Panc1 (cell line): ENCODE data around the gene ADAT2. TPM values are rescaled to one million over a fixed set of nuclear protein-coding genes. Genes with fewer than 3 reads are reported as not detected.
A peak's percentile ranks its signal among the peaks of the same experiment; 100 is the strongest.

Source experiments
- ATAC-seq: fragments of 200-7000 bp; cut with Tn5 transposase; 2 replicates; pipeline ENCODE4 v1.9.1; 2020; ENCODE audit warnings: mild to moderate bottlenecking, moderate library complexity
- BruUV-seq: library from RNA; stranded (reverse); fragments of 400-500 nt; replicated peaks from 2 replicates; lab custom pipeline; 2021; lab: Mats Ljungman, UMichigan
- CTCF ChIA-PET: fragments of 300-600 bp; sonication (Branson Sonifier 250); formaldehyde crosslinking; loops from one replicate; lab custom pipeline; 2022; ENCODE audit warnings: antibody characterized with exemption; lab: Charles Lee
- POLR2A ChIA-PET: fragments of 300-600 bp; sonication (Branson Sonifier 250); formaldehyde crosslinking; loops from one replicate; lab custom pipeline; 2022; ENCODE audit warnings: antibody characterized with exemption; lab: Charles Lee
- DNase-seq: peaks from one replicate; pipeline ENCODE4 v3.0.0-alpha.2; 2010; ENCODE audit warnings: low read depth, low spot score
- H3K27ac ChIP-seq: 2 replicates; pipeline ENCODE4 v1.5.1; 2011; ENCODE audit warnings: mild to moderate bottlenecking, low read length, inconsistent platforms
- H3K27me3 ChIP-seq: fragments of 200-500 bp; sonication (Bioruptor generic); 2 replicates; pipeline ENCODE4 v1.6.0; 2014; ENCODE audit warnings: low read length, inconsistent platforms; ENCODE audit not compliant: control insufficient read depth, insufficient read depth
- H3K36me3 ChIP-seq: fragments of 200-500 bp; sonication (Bioruptor generic); 2 replicates; pipeline ENCODE4 v1.5.1; 2014; ENCODE audit warnings: inconsistent platforms, mild to moderate bottlenecking, low read length, moderate library complexity; ENCODE audit not compliant: control insufficient read depth, insufficient read depth
- H3K4me1 ChIP-seq: 2 replicates; pipeline ENCODE4 v1.5.1; 2011; ENCODE audit warnings: inconsistent platforms, mild to moderate bottlenecking, low read length, moderate library complexity; ENCODE audit not compliant: control insufficient read depth, insufficient read depth
- H3K4me3 ChIP-seq, 2 experiments: 2 replicates each; pipeline ENCODE4 v1.5.1; 2011 to 2012; ENCODE audit warnings: low read depth in 2 of 2, low read length in 2 of 2, mild to moderate bottlenecking in 2 of 2, inconsistent platforms in 1 of 2, moderate library complexity in 1 of 2
- H3K9me3 ChIP-seq: fragments of 200-500 bp; sonication (Bioruptor generic); 2 replicates; pipeline ENCODE4 v1.5.1; 2014; ENCODE audit warnings: low read depth, mild to moderate bottlenecking, inconsistent platforms, low read length, moderate library complexity; ENCODE audit not compliant: control insufficient read depth, insufficient read depth
- POLR2AphosphoS5 ChIP-seq: IDR thresholded peaks from 2 replicates; pipeline ENCODE4 v1.6.1; 2012; ENCODE audit warnings: mild to moderate bottlenecking, low read depth, low read length, moderate library complexity
- REST ChIP-seq, 2 experiments: IDR thresholded peaks; 2 replicates each; pipeline ENCODE4 v1.6.1; 2011 to 2012; ENCODE audit warnings: low read depth in 2 of 2, control low read depth in 1 of 2, low read length in 1 of 2, mild to moderate bottlenecking in 1 of 2, moderate library complexity in 1 of 2; ENCODE audit not compliant: insufficient read depth in 1 of 2
- SIN3A ChIP-seq: IDR thresholded peaks from 2 replicates; pipeline ENCODE4 v1.6.1; 2012; ENCODE audit warnings: low read depth, mild to moderate bottlenecking, low read length, moderate library complexity, borderline replicate concordance; ENCODE audit not compliant: insufficient read depth
- TCF7L2 ChIP-seq: IDR thresholded peaks from 2 replicates; pipeline ENCODE4 v1.6.1; 2011; ENCODE audit warnings: mild to moderate bottlenecking, low read depth, low read length, inconsistent platforms
- in situ Hi-C: cut with HindIII; loops from 2 replicates; pipeline ENCODE4 v1.10.0; 2016; ENCODE audit warnings: low sequenced_read_pairs, low pct_unique_long_range_greater_than_20kb
- intact Hi-C: fragments of 100-400 bp; cut with micrococcal nuclease; formaldehyde crosslinking; loops from one replicate; pipeline ENCODE4 v1.10.0; 2022; ENCODE audit not compliant: unreplicated experiment
- total RNA-seq: library from RNA; stranded (reverse); gene quantifications from one replicate; pipeline ENCODE4 v1.2.1, GENCODE V29; 2021; ENCODE audit not compliant: unreplicated experiment
- TF ChIP-seq, protein P1 (sequence below): fragments of 450-650 bp; IDR thresholded peaks from 2 replicates; pipeline ENCODE4 v1.5.1; 2017; ENCODE audit warnings: mild to moderate bottlenecking

ADAT2 gene
- total RNA-seq, 1 experiment from 2014 or later = 6.4 TPM

DNA sequence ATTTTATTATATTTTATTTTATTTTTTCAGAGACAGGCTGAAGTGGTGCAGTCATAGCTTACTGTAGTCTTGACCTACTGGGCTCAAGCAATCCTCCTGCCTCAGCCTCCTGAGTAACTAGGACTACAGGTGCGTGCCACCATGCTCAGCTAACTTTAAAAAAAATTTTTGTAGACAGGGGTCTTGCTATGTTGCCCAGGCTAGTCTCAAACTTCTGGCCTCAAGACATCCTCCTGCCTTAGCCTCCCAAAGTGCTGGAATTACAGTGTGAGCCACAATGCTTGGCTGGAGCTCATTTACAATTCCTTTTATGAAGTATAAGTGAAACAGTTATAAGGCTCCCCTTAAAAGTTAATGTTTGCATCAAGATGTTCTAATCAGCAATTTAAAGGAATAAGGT is 46.5 kb upstream of the ADAT2 start:
- ATAC-seq = no peak
- no peak for DNase-seq
- no peak for TF ChIP-seq TCF7L2
- TF ChIP-seq REST (IDR thresholded peaks at IDR 0.05; ENCODE audit: insufficient read depth in 1 of 2, low read depth in 2 of 2, low read length in 1 of 2) = no peak
- TF ChIP-seq SIN3A = no peak
- no peak for TF ChIP-seq POLR2AphosphoS5
- TF ChIP-seq, protein P1, sequence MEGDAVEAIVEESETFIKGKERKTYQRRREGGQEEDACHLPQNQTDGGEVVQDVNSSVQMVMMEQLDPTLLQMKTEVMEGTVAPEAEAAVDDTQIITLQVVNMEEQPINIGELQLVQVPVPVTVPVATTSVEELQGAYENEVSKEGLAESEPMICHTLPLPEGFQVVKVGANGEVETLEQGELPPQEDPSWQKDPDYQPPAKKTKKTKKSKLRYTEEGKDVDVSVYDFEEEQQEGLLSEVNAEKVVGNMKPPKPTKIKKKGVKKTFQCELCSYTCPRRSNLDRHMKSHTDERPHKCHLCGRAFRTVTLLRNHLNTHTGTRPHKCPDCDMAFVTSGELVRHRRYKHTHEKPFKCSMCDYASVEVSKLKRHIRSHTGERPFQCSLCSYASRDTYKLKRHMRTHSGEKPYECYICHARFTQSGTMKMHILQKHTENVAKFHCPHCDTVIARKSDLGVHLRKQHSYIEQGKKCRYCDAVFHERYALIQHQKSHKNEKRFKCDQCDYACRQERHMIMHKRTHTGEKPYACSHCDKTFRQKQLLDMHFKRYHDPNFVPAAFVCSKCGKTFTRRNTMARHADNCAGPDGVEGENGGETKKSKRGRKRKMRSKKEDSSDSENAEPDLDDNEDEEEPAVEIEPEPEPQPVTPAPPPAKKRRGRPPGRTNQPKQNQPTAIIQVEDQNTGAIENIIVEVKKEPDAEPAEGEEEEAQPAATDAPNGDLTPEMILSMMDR = no peak
- no peaks in the 10 kb centered on the region for H3K27me3 ChIP-seq
- BruUV-seq = no TSS peak
- no peak overlapping the region for H3K27ac ChIP-seq
- ChIA-PET CTCF (no interaction called here), POLR2A (interaction anchor here (1.0 kb wide), 1 partner anchor 16 kb away, joined by 3 read pairs; no protein-coding TSS in a partner anchor)
- H3K4me3 ChIP-seq = no peak overlapping the region
- H3K9me3 ChIP-seq = no peaks in the 10 kb centered on the region
- in situ Hi-C loops = no loop called here
- peaks cover 3% of the 10 kb centered on the region; the same call in 1 of the 2 replicates for H3K36me3 ChIP-seq
- intact Hi-C loops = no loop called here
- H3K4me1 ChIP-seq = no peaks in the 10 kb centered on the region

DNA sequence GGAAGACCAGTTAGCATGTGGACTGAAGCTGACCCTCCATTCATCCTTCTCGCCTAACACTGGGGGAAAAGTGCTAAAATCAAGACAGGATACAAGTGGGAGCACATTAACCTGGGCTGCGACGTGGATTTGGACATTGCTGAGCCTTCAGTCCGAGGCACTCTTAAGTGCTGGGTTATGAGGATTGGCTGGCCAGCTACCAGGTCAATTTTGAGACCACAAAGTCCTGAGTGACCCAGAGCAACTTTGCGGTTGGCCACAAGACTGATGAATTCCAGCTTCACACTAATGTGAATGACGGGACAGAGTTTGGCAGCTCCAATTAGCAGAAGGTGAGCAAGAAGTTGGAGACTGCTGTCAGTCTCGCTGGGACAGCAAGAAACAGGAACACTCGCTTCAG is 40.3 kb upstream of the ADAT2 start:
- no peak overlapping the region for H3K27ac ChIP-seq
- BruUV-seq = no TSS peak
- DNase-seq (no peak), ATAC-seq (peak; percentile 42; the same call in 1 of the 2 replicates)
- H3K36me3 ChIP-seq = no peaks in the 10 kb centered on the region
- TF ChIP-seq TCF7L2 = no peak
- TF ChIP-seq SIN3A = no peak
- no peak for TF ChIP-seq REST (IDR thresholded peaks at IDR 0.05; ENCODE audit: insufficient read depth in 1 of 2, low read depth in 2 of 2, low read length in 1 of 2)
- TF ChIP-seq, protein P1 = no peak
- no peak for TF ChIP-seq POLR2AphosphoS5
- H3K4me1 ChIP-seq = no peaks in the 10 kb centered on the region
- no peaks in the 10 kb centered on the region for H3K27me3 ChIP-seq
- ChIA-PET POLR2A (no interaction called here), CTCF (no interaction called here)
- intact Hi-C loops = no loop called here
- in situ Hi-C loops = no loop called here
- H3K4me3 ChIP-seq = no peak overlapping the region
- H3K9me3 ChIP-seq = no peaks in the 10 kb centered on the region
